Activated naive CD4-positive, alpha-beta T cell treated with anti-CD3 and anti-CD28 coated beads, Interleukin-2, amount 50 U/mL, for 24 hours (primary cell): ENCODE results near the gene HES7.
"Not testable (repeated sequence)": the region's sequence is repeated elsewhere in the genome, so short reads cannot be mapped to it uniquely, and the experiment has no call there.

Experiments
- H3K27ac Mint-ChIP-seq: one replicate; pipeline ENCODE4 v1.8.0; 2021; ENCODE audit warnings: mild to moderate bottlenecking, mixed read lengths
- H3K27me3 Mint-ChIP-seq: one replicate; pipeline ENCODE4 v1.8.0; 2021; ENCODE audit warnings: mixed read lengths
- H3K36me3 Mint-ChIP-seq: one replicate; pipeline ENCODE4 v1.8.0; 2021; ENCODE audit warnings: mixed read lengths
- H3K4me1 Mint-ChIP-seq: one replicate; pipeline ENCODE4 v1.8.0; 2021; ENCODE audit warnings: mixed read lengths
- H3K4me3 Mint-ChIP-seq: one replicate; pipeline ENCODE4 v1.8.0; 2021; ENCODE audit warnings: mild to moderate bottlenecking, mixed read lengths
- H3K9me3 Mint-ChIP-seq: one replicate; pipeline ENCODE4 v1.8.0; 2021; ENCODE audit warnings: mixed read lengths

HES7 gene

DNA sequence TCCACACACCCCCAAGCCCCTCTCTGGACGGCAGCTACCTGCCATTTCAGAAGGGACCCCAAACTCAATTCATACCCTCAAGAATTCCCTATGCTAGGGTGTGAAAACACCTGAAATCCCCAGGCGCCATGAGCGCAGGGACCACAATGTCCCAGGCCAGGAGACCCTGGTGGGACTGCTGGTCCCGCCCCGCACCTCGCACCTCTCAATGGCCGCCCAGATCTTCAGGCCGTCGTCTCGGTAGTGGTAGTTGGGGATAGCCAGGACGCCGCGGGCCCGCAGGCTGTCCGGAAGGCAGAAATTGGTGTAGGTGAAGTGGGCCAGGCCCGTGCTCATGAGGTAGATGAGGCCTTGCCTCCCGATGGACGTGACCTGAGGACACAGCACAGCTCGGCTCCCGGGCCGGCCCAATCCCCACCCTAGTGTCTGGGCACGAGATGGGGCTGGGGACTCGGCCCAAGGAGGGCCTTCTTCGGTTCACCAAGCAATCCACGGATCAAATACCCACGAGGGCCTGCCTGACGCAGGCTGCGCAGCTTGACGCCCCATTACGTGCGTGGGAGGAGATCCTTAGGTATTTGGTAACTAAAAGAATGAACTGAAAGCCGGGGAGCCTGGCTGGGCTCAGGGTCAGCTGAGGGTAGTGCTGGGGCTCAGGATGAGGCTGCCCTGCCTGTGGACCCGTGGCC, 14.8 kb downstream of the HES7 start:
- no peak overlapping the region for H3K4me3 Mint-ChIP-seq
- peaks cover 2% of the 10 kb centered on the region for H3K27me3 Mint-ChIP-seq

GRCh38 chr17:8106980-8107379, 16.9 kb downstream of the HES7 start:
- not testable (repeated sequence) for H3K27me3 Mint-ChIP-seq, H3K36me3 Mint-ChIP-seq, H3K9me3 Mint-ChIP-seq, H3K4me1 Mint-ChIP-seq, H3K27ac Mint-ChIP-seq, H3K4me3 Mint-ChIP-seq

More for the DNA sequence above, 14.8 kb downstream of the HES7 start:
- Mint-ChIP-seq H3K27ac (no peak overlapping the region), H3K4me1 (peaks cover 9% of the 10 kb centered on the region), H3K9me3 (no peaks in the 10 kb centered on the region), H3K36me3 (no peaks in the 10 kb centered on the region)

- Mint-ChIP-seq H3K4me1 (peaks cover 6% of the 10 kb centered on the region), H3K27me3 (no peaks in the 10 kb centered on the region), H3K9me3 (no peaks in the 10 kb centered on the region), H3K36me3 (no peaks in the 10 kb centered on the region), H3K27ac (no peak overlapping the region), H3K4me3 (no peak overlapping the region)
Observed at GRCh38 chr17:8105957-8106398, 17.9 kb downstream of the HES7 start.

- Mint-ChIP-seq H3K27ac (no peak overlapping the region), H3K4me3 (no peak overlapping the region), H3K36me3 (no peaks in the 10 kb centered on the region), H3K9me3 (no peaks in the 10 kb centered on the region), H3K4me1 (no peaks in the 10 kb centered on the region), H3K27me3 (no peaks in the 10 kb centered on the region)
Observed at GRCh38 chr17:8104911-8105310, 19.0 kb downstream of the HES7 start.

- Mint-ChIP-seq H3K4me1 (no peaks in the 10 kb centered on the region), H3K9me3 (no peaks in the 10 kb centered on the region), H3K27me3 (no peaks in the 10 kb centered on the region), H3K36me3 (no peaks in the 10 kb centered on the region), H3K4me3 (no peak overlapping the region), H3K27ac (no peak overlapping the region)
Observed at GRCh38 chr17:8103549-8103948, 20.4 kb downstream of the HES7 start.

DNA sequence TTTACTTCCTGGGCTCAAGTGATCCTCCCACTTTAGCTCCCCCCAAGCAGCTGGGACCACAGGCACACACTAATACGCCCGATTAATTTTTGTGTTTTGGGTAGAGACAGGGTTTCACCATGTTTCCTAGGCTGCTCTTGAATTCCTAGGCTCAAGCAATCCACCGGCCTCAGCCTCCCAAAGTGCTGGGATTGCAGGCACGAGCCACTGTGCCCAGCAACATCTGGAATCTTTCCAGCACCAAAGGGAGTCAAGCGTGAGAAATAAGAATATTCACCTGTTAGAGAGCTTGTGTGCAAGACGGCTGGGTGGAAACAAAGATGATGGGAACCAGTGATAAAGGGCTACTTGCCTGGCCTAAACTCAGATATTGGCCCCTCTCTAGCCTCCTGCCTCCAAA, 22.2 kb downstream of the HES7 start:
- Mint-ChIP-seq H3K27me3 (no peaks in the 10 kb centered on the region), H3K4me3 (no peak overlapping the region), H3K36me3 (no peaks in the 10 kb centered on the region), H3K4me1 (no peaks in the 10 kb centered on the region), H3K27ac (no peak overlapping the region), H3K9me3 (no peaks in the 10 kb centered on the region)

- no peaks in the 10 kb centered on the region for H3K27me3 Mint-ChIP-seq
- no peak overlapping the region for H3K4me3 Mint-ChIP-seq
- H3K4me1 Mint-ChIP-seq: no peaks in the 10 kb centered on the region
- no peaks in the 10 kb centered on the region for H3K9me3 Mint-ChIP-seq
- H3K27ac Mint-ChIP-seq: no peak overlapping the region
- no peaks in the 10 kb centered on the region for H3K36me3 Mint-ChIP-seq
Observed at GRCh38 chr17:8100763-8101162, 23.1 kb downstream of the HES7 start.

GRCh38 chr17:8100111-8100510, 23.8 kb downstream of the HES7 start:
- peaks cover 3% of the 10 kb centered on the region for H3K4me1 Mint-ChIP-seq
- no peaks in the 10 kb centered on the region for H3K9me3 Mint-ChIP-seq
- H3K36me3 Mint-ChIP-seq: no peaks in the 10 kb centered on the region
- no peak overlapping the region for H3K4me3 Mint-ChIP-seq
- H3K27ac Mint-ChIP-seq: no peak overlapping the region
- no peaks in the 10 kb centered on the region for H3K27me3 Mint-ChIP-seq

GRCh38 chr17:8096541-8096940, 27.4 kb downstream of the HES7 start:
- H3K36me3 Mint-ChIP-seq: no peaks in the 10 kb centered on the region
- H3K27me3 Mint-ChIP-seq: no peaks in the 10 kb centered on the region
- no peaks in the 10 kb centered on the region for H3K9me3 Mint-ChIP-seq
- H3K4me3 Mint-ChIP-seq: no peak overlapping the region
- no peak overlapping the region for H3K27ac Mint-ChIP-seq
- H3K4me1 Mint-ChIP-seq: peaks cover 17% of the 10 kb centered on the region

- H3K27me3 Mint-ChIP-seq: peaks cover 1% of the 10 kb centered on the region
- no peak overlapping the region for H3K4me3 Mint-ChIP-seq
- H3K27ac Mint-ChIP-seq: no peak overlapping the region
Observed at GRCh38 chr17:8095361-8095760, 28.5 kb downstream of the HES7 start.

GRCh38 chr17:8091033-8091687, 32.7 kb downstream of the HES7 start:
- Mint-ChIP-seq H3K4me1 (peaks cover 17% of the 10 kb centered on the region), H3K9me3 (no peaks in the 10 kb centered on the region), H3K4me3 (no peak overlapping the region), H3K36me3 (no peaks in the 10 kb centered on the region), H3K27ac (no peak overlapping the region), H3K27me3 (peaks cover 3% of the 10 kb centered on the region)

More at GRCh38 chr17:8095361-8095760, 28.5 kb downstream of the HES7 start:
- Mint-ChIP-seq H3K4me1 (peaks cover 17% of the 10 kb centered on the region), H3K36me3 (no peaks in the 10 kb centered on the region), H3K9me3 (no peaks in the 10 kb centered on the region)

- H3K9me3 Mint-ChIP-seq: no peaks in the 10 kb centered on the region
- H3K4me1 Mint-ChIP-seq: peaks cover 10% of the 10 kb centered on the region
- no peaks in the 10 kb centered on the region for H3K36me3 Mint-ChIP-seq
- no peak overlapping the region for H3K27ac Mint-ChIP-seq
- H3K27me3 Mint-ChIP-seq: peaks cover 3% of the 10 kb centered on the region
- H3K4me3 Mint-ChIP-seq: no peak overlapping the region
Observed at GRCh38 chr17:8089728-8090127, 34.2 kb downstream of the HES7 start.

DNA sequence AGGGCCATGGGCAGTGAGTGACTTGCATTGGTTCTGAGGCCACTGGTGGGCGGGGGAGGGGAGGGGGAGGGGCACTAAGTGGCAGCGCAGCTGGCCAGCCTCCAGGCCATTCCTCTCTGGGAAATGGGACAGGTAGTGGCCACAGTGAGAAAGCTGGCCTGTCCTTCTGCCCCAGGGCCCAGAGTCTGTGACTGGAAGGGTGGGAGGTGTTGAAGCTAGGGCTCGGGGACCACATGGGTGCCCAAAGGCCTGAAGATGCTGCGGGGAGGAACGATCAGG, 36.0 kb downstream of the HES7 start:
- no peaks in the 10 kb centered on the region for H3K9me3 Mint-ChIP-seq
- no peaks in the 10 kb centered on the region for H3K4me1 Mint-ChIP-seq
- no peak overlapping the region for H3K27ac Mint-ChIP-seq
- no peaks in the 10 kb centered on the region for H3K36me3 Mint-ChIP-seq
- peaks cover 3% of the 10 kb centered on the region for H3K27me3 Mint-ChIP-seq
- H3K4me3 Mint-ChIP-seq: no peak overlapping the region

- H3K9me3 Mint-ChIP-seq: no peaks in the 10 kb centered on the region
- no peak within 1 kb of the TSS for H3K27ac Mint-ChIP-seq
- no peaks in the 10 kb centered on the region for H3K36me3 Mint-ChIP-seq
- H3K27me3 Mint-ChIP-seq: peaks cover 3% of the 10 kb centered on the region
- no peak within 1 kb of the TSS for H3K4me3 Mint-ChIP-seq
- no peaks in the 10 kb centered on the region for H3K4me1 Mint-ChIP-seq
Observed at GRCh38 chr17:8087075-8087951, 36.6 kb downstream of the HES7 start, which contains the start of gene ALOX12B. Gene ALOX12B, minus strand, starts transcription at chr17:8087716. Its CDS starts 274 bp downstream, at chr17:8087442.

GRCh38 chr17:8084250-8084649, 39.7 kb downstream of the HES7 start:
- Mint-ChIP-seq H3K27me3 (no peaks in the 10 kb centered on the region), H3K4me3 (no peak overlapping the region)

DNA sequence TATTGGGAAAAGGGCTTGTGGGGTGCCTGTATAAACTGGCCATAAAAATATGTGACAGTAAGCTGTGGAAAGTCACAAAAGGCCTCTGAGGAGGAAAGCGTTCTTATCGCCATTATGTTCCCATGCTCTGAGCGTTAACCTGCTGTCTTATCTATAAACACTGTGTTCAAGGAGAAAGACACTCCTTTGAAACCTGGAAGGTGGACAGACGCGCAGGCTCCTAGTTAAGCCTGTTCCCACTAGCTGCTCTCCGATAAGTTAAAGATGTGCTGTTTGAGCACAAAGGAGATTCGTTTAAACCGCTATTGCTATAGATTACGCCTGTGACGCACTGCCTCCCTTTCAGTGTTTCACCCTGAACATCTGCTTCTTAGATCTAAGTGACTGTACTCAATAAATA, 41.6 kb downstream of the HES7 start:
- no peaks in the 10 kb centered on the region for H3K36me3 Mint-ChIP-seq
- no peak overlapping the region for H3K27ac Mint-ChIP-seq
- no peaks in the 10 kb centered on the region for H3K27me3 Mint-ChIP-seq
- H3K4me1 Mint-ChIP-seq: peaks cover 15% of the 10 kb centered on the region
- no peaks in the 10 kb centered on the region for H3K9me3 Mint-ChIP-seq
- no peak overlapping the region for H3K4me3 Mint-ChIP-seq

More at GRCh38 chr17:8084250-8084649, 39.7 kb downstream of the HES7 start:
- peaks cover 12% of the 10 kb centered on the region for H3K4me1 Mint-ChIP-seq
- H3K36me3 Mint-ChIP-seq: no peaks in the 10 kb centered on the region
- H3K27ac Mint-ChIP-seq: no peak overlapping the region
- H3K9me3 Mint-ChIP-seq: no peaks in the 10 kb centered on the region
